ENCODE data around the gene MPHOSPH10.
"Not testable (repeated sequence)": the region's sequence is repeated elsewhere in the genome, so short reads cannot be mapped to it uniquely, and the experiment has no call there.

GRCh38 chr2:71178836-71179235 lies 48.4 kb downstream of the MPHOSPH10 start:
- TF ChIP-seq CTCF, POLR2A (IDR thresholded peaks at IDR 0.05): not testable (repeated sequence)
